GM12892 (cell line): ENCODE data around the gene SOBP.

ENCODE experiments used
- DNase-seq: peaks from one replicate; pipeline ENCODE4 v3.0.0; 2011; ENCODE audit not compliant: insufficient read length
- FAIRE-seq: peaks from 2 replicates; lab custom pipeline; 2011; peaks lifted over from hg19 to GRCh38; lab: Jason Lieb, UNC
- POLR2A ChIP-seq: IDR thresholded peaks from 2 replicates; pipeline ENCODE4 v1.6.1; 2011; ENCODE audit warnings: low read depth, low read length, control low read depth
- POLR2AphosphoS5 ChIP-seq: IDR thresholded peaks from 2 replicates; pipeline ENCODE4 v1.6.1; 2011; ENCODE audit warnings: low read depth, low read length, control low read depth
- TAF1 ChIP-seq: IDR thresholded peaks from 2 replicates; pipeline ENCODE4 v1.6.1; 2011; ENCODE audit warnings: low read depth, mild to moderate bottlenecking, control low read depth, low read length, borderline replicate concordance

SOBP gene

GRCh38 chr6:107600121-107600520 is 110.2 kb downstream of the SOBP start:
- no peak for FAIRE-seq
- TF ChIP-seq POLR2A: no peak
- no peak for TF ChIP-seq TAF1
- no peak for TF ChIP-seq POLR2AphosphoS5
- DNase-seq: no peak

GRCh38 chr6:107600936-107601335 is 111.0 kb downstream of the SOBP start:
- FAIRE-seq: no peak
- no peak for DNase-seq
- TF ChIP-seq POLR2AphosphoS5 (no peak), POLR2A (no peak), TAF1 (no peak)

GRCh38 chr6:107601406-107601805 is 111.5 kb downstream of the SOBP start:
- DNase-seq: no peak
- no peak for FAIRE-seq
- TF ChIP-seq TAF1 (no peak), POLR2A (no peak), POLR2AphosphoS5 (no peak)

GRCh38 chr6:107602321-107603005 is 112.5 kb downstream of the SOBP start:
- TF ChIP-seq POLR2A: no peak
- TF ChIP-seq POLR2AphosphoS5: no peak
- no peak for TF ChIP-seq TAF1
- FAIRE-seq (no peak), DNase-seq (no peak)

GRCh38 chr6:107603006-107603370 is 113.1 kb downstream of the SOBP start:
- DNase-seq: no peak
- FAIRE-seq: peak; percentile 36
- TF ChIP-seq TAF1: no peak
- no peak for TF ChIP-seq POLR2A
- no peak for TF ChIP-seq POLR2AphosphoS5

GRCh38 chr6:107604549-107604948 is 114.6 kb downstream of the SOBP start:
- TF ChIP-seq POLR2A (no peak), POLR2AphosphoS5 (no peak), TAF1 (no peak)
- no peak for DNase-seq
- FAIRE-seq: no peak

- TF ChIP-seq POLR2A (no peak), TAF1 (no peak), POLR2AphosphoS5 (no peak)
- FAIRE-seq (no peak), DNase-seq (no peak)
Measured at GRCh38 chr6:107606407-107606806, 116.5 kb downstream of the SOBP start.

- TF ChIP-seq POLR2A: no peak
- TF ChIP-seq POLR2AphosphoS5: no peak
- TF ChIP-seq TAF1: no peak
- no peak for DNase-seq
- FAIRE-seq: no peak
Measured at GRCh38 chr6:107607116-107607515, 117.2 kb downstream of the SOBP start.

- DNase-seq: no peak
- no peak for FAIRE-seq
Measured at GRCh38 chr6:107611094-107611810, 121.3 kb downstream of the SOBP start.

GRCh38 chr6:107612762-107613415 is 123.0 kb downstream of the SOBP start:
- TF ChIP-seq POLR2A (no peak), POLR2AphosphoS5 (no peak), TAF1 (no peak)

More at GRCh38 chr6:107611094-107611810, 121.3 kb downstream of the SOBP start:
- TF ChIP-seq POLR2AphosphoS5 (no peak), TAF1 (no peak), POLR2A (no peak)

GRCh38 chr6:107613651-107614379 is 123.9 kb downstream of the SOBP start:
- no peak for FAIRE-seq
- DNase-seq: no peak
- TF ChIP-seq POLR2A (no peak), TAF1 (no peak), POLR2AphosphoS5 (no peak)

More at GRCh38 chr6:107612762-107613415, 123.0 kb downstream of the SOBP start:
- DNase-seq (no peak), FAIRE-seq (no peak)

- FAIRE-seq: no peak
Measured at GRCh38 chr6:107614828-107615227, 124.9 kb downstream of the SOBP start.

More at GRCh38 chr6:107614828-107615227, 124.9 kb downstream of the SOBP start:
- DNase-seq: no peak
- TF ChIP-seq POLR2AphosphoS5 (no peak), TAF1 (no peak), POLR2A (no peak)
